Right atrium auricular region (tissue), 2 donors: ENCODE data around the gene CNTNAP2. TPM values are rescaled to one million over a fixed set of nuclear protein-coding genes. Genes with fewer than 3 reads are reported as not detected.

Experiments used
- DNase-seq: peaks from one replicate; pipeline ENCODE4 v3.0.0-alpha.2; 2019; ENCODE audit warnings: low spot score
- H3K27ac ChIP-seq, 2 donors: fragments of 200-600 bp; sonication (generic); 1 replicate in 1 of 2; 2 replicates in 1 of 2; pipeline ENCODE4 v1.5.1; 2016 to 2019
- H3K27me3 ChIP-seq, 2 donors: fragments of 200-600 bp; sonication (generic); one replicate each; pipeline versions ENCODE4 v1.5.1 to v1.6.0; 2017 to 2019
- H3K36me3 ChIP-seq: fragments of 200-600 bp; sonication (generic); one replicate; pipeline ENCODE4 v1.5.1; 2016
- H3K4me1 ChIP-seq, 2 donors: fragments of 200-600 bp; sonication (generic); one replicate each; pipeline versions ENCODE4 v1.5.1 to v1.6.0; 2017 to 2019
- H3K4me3 ChIP-seq, 2 donors: fragments of 200-600 bp; sonication (generic); 1 replicate in 1 of 2; 2 replicates in 1 of 2; pipeline ENCODE4 v1.5.1; 2017 to 2019; ENCODE audit warnings: mild to moderate bottlenecking in 1 of 2, moderate library complexity in 1 of 2
- H3K9me3 ChIP-seq, 2 donors: fragments of 200-600 bp; sonication (generic); one replicate each; pipeline ENCODE4 v1.5.1; 2019
- total RNA-seq, 2 donors: library from RNA; depleted of rRNA; stranded (reverse); fragments of >200 nt; gene quantifications; one replicate each; pipeline ENCODE4 v1.1.0, GENCODE V29; 2016
- TF ChIP-seq, protein P1 (sequence below), 2 donors: fragments of 200-600 bp; sonication (generic); IDR thresholded peaks; one replicate each; pipeline ENCODE4 v1.5.1; 2019; ENCODE audit warnings: antibody characterized with exemption in 2 of 2

CNTNAP2 gene
- total RNA-seq, 2 donors from 2014 or later: 1.1 to 1.7 TPM

- Histone ChIP-seq H3K4me3 (no peak overlapping the region), H3K36me3 (no peaks in the 10 kb centered on the region), H3K9me3 (no peaks in the 10 kb centered on the region), H3K27ac (no peak overlapping the region), H3K27me3 (no peaks in the 10 kb centered on the region), H3K4me1 (no peaks in the 10 kb centered on the region)
- TF ChIP-seq, protein P1, sequence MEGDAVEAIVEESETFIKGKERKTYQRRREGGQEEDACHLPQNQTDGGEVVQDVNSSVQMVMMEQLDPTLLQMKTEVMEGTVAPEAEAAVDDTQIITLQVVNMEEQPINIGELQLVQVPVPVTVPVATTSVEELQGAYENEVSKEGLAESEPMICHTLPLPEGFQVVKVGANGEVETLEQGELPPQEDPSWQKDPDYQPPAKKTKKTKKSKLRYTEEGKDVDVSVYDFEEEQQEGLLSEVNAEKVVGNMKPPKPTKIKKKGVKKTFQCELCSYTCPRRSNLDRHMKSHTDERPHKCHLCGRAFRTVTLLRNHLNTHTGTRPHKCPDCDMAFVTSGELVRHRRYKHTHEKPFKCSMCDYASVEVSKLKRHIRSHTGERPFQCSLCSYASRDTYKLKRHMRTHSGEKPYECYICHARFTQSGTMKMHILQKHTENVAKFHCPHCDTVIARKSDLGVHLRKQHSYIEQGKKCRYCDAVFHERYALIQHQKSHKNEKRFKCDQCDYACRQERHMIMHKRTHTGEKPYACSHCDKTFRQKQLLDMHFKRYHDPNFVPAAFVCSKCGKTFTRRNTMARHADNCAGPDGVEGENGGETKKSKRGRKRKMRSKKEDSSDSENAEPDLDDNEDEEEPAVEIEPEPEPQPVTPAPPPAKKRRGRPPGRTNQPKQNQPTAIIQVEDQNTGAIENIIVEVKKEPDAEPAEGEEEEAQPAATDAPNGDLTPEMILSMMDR (IDR thresholded peaks at IDR 0.05): no peak
- no peak for DNase-seq
Observed at GRCh38 chr7:147363101-147363500, 1246.5 kb downstream of the CNTNAP2 start.

DNA sequence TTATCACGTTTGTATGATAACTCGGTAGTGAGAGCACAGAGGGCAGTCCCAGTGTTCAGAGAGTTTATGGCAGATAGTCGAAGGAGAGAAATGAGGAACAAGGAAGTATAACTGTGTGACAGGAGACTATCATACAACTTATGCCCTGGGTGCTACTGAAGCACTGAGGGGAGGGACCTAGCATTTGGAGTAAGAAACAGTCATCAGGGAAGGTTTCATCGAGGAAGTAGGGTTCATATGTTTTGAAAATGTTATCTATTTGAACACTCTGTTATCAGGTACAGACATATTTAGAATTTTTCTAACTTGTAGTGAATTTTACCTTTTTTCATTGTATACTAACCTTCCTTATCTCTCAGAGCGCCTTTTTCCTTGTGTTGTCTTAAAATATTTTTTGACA is 1259.6 kb downstream of the CNTNAP2 start:
- DNase-seq: no peak
- Histone ChIP-seq H3K27ac (no peak overlapping the region), H3K4me1 (no peaks in the 10 kb centered on the region), H3K4me3 (no peak overlapping the region), H3K27me3 (no peaks in the 10 kb centered on the region), H3K9me3 (no peaks in the 10 kb centered on the region), H3K36me3 (no peaks in the 10 kb centered on the region)
- TF ChIP-seq, protein P1 (IDR thresholded peaks at IDR 0.05): no peak

DNA sequence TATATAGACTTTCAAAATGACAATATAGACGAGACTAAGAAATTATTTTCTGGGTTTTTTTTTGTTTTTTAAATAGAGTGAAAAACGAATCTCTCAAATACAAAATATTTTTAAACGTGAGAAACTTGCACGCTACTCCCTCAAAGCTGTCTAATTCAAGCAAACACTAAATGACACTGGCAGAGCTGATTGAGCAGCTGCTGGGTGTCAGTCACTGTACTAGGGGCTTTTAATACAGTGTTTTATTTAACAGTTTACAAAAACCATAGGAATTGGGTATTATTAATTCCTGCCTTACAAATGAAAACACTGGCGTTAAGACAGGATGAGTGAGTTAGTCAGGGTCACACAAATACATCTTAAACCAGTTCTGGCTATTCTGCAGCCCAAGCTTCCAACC is 1264.3 kb downstream of the CNTNAP2 start:
- no peak for DNase-seq
- Histone ChIP-seq H3K27ac (no peak overlapping the region), H3K27me3 (no peaks in the 10 kb centered on the region), H3K36me3 (no peaks in the 10 kb centered on the region), H3K4me1 (no peaks in the 10 kb centered on the region), H3K9me3 (no peaks in the 10 kb centered on the region), H3K4me3 (no peak overlapping the region)
- TF ChIP-seq, protein P1 (IDR thresholded peaks at IDR 0.05): no peak

DNA sequence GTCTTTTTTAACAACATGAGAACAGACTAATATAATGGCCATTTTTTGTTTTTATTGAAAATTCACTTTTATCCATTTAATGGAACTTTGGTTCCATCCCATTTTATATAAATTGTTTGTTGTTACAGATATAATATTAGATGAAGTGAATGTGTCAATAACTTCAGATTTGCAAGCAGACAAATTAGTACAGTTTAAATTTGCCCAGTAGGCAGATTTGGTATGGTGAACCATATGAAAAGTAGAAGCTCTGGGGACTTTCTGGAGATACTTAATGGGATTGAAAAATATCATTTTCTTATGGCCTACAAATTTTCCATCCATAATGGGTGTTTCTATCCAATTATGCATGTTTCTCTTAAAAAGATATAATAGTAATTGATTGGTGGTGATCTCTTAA is 1277.7 kb downstream of the CNTNAP2 start:
- DNase-seq: no peak
- TF ChIP-seq, protein P1 (IDR thresholded peaks at IDR 0.05): no peak
- H3K36me3 ChIP-seq: no peaks in the 10 kb centered on the region

GRCh38 chr7:147400221-147400689 is 1283.7 kb downstream of the CNTNAP2 start:
- no peak overlapping the region for H3K4me3 ChIP-seq
- no peak for DNase-seq
- H3K4me1 ChIP-seq: no peaks in the 10 kb centered on the region
- no peaks in the 10 kb centered on the region for H3K36me3 ChIP-seq
- H3K27ac ChIP-seq: no peak overlapping the region
- no peaks in the 10 kb centered on the region for H3K9me3 ChIP-seq
- no peaks in the 10 kb centered on the region for H3K27me3 ChIP-seq
- TF ChIP-seq, protein P1 (IDR thresholded peaks at IDR 0.05): no peak

More for the DNA sequence above, 1277.7 kb downstream of the CNTNAP2 start:
- no peak overlapping the region for H3K4me3 ChIP-seq
- no peak overlapping the region for H3K27ac ChIP-seq
- H3K27me3 ChIP-seq: no peaks in the 10 kb centered on the region
- H3K9me3 ChIP-seq: peaks cover 0 to 12% of the 10 kb centered on the region in 2 donors
- no peaks in the 10 kb centered on the region for H3K4me1 ChIP-seq

DNA sequence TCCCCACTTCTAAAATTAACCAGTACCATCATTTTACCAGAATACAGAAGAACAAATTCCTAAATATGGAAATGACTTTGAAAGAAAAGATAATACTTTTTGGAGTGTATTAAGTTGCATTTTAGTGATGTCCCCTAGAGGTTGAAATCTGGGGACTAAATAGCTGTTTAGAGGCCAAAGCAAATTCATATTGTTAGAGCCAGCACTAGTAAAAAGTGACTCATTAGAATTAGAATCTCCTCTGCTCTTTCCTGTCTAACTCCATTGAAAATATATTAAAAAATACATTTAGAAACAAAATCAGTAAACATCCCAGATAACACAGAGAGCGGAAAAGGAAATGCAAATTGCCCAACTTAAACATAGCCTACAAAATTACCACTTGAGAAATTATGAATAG is 1284.3 kb downstream of the CNTNAP2 start:
- TF ChIP-seq, protein P1 (IDR thresholded peaks at IDR 0.05): no peak
- Histone ChIP-seq H3K4me1 (no peaks in the 10 kb centered on the region), H3K27ac (no peak overlapping the region), H3K4me3 (no peak overlapping the region), H3K36me3 (no peaks in the 10 kb centered on the region), H3K9me3 (no peaks in the 10 kb centered on the region), H3K27me3 (no peaks in the 10 kb centered on the region)
- DNase-seq: no peak
